Left cardiac atrium (tissue), 4 donors: ENCODE measurements around the gene PRICKLE3. TPM values are rescaled to one million over a fixed set of nuclear protein-coding genes. Genes with fewer than 3 reads are reported as not detected.
"Not testable (repeated sequence)": the region's sequence is repeated elsewhere in the genome, so short reads cannot be mapped to it uniquely, and the experiment has no call there.

Source experiments
- ATAC-seq, 2 donors: fragments of 200-7000 bp; cut with Tn5 transposase; one replicate each; pipeline ENCODE4 v1.9.1; 2020; ENCODE audit warnings: mild to moderate bottlenecking in 2 of 2, moderate library complexity in 2 of 2
- DNase-seq: peaks from one replicate; pipeline ENCODE4 v3.0.0-alpha.2; 2020
- intact Hi-C, 2 donors: fragments of 100-400 bp; cut with DNase I; formaldehyde crosslinking; loops; one replicate each; pipeline versions ENCODE4 v1.14.1 to v1.15.1; 2022 to 2023
- total RNA-seq, 2 donors: library from RNA; stranded (reverse); fragmentation: NEBNext Ultra II Directional; extraction: Animal tissue kit (Norgen Biotek cat#: 25700); gene quantifications; one replicate each; pipeline ENCODE4 v1.2.1, GENCODE V29; 2021
- donor health status: DM: no; HTN: yes; CAD: no.
- donor health status: DM: no; HTN: yes; CAD: no; lungs with severe emphysema.
- donor health status: DM: yes; HTN: yes; CAD: no.
- donor health status: Dilated cardiomyopathy.

PRICKLE3 gene
- total RNA-seq, 2 donors from 2014 or later: 9.9 to 14.8 TPM

- intact Hi-C loops: no loop called here
- ATAC-seq: no peak
- DNase-seq: no peak
Observed at GRCh38 chrX:49139713-49140112, 46.5 kb downstream of the PRICKLE3 start.

DNA sequence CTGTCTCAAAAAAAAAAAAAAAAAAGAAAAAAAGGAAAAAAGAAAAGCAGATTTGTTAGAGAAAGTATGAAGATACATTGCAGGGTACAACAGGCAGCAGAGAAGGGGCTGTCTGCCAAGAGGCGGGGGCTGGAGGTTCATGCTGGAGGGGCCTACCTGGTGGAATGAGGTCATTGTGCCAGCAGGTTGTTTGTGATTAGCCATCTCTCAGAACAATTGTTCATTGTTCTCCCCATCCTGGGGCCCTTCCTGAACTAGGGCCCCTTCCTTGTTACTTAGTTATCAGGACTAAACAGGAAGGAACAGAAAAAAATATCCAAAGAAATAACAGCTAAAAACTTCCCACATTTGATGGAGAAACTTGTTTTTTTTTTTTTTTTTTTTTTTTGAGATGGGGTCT lies 48.7 kb downstream of the PRICKLE3 start:
- no peak for DNase-seq
- ATAC-seq: no peak
- intact Hi-C loops: no loop called here

DNA sequence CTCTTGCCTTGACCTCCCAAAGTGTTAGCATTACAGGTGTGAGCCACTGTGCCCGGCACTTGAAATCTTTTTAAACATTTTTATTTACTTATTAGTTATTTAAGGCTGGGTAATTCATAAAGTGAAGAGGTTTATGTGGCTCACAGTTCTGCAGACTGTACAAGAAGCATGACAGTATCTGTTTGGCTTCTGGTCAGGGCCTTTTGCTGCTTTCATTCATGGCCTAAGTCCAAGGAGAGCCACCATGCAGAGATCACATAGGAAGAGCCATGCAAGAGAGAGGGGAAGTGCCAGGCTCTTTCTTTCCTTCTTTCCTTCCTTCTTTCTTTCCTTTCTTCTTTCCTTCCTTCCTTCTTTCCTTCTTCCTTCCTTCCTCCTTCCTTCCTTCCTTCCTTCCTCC lies 52.4 kb downstream of the PRICKLE3 start:
- DNase-seq: no peak
- ATAC-seq: no peak
- intact Hi-C loops: no loop called here

DNA sequence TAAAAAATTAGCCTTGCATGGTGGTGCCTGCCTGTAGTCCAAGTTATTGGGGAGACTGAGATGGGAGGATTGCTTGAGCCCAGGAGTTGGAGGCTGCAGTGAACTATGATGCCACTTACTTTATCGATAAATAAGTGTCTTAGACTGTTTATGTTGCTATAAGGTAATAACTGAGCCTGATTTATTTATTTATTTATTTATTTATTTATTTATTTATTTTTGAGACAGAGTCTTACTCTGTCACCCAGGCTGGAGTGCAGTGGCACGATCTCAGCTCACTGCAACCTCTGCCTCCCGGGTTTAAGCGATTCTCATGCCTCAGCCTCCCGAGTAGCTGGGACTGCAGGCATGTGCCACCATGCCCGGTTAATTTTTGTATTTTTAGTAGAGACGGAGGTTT lies 53.9 kb downstream of the PRICKLE3 start:
- intact Hi-C loops, DNase-seq, ATAC-seq: not testable (repeated sequence)

- intact Hi-C loops: no loop called here
- DNase-seq: no peak
- no peak for ATAC-seq
Observed at GRCh38 chrX:49129427-49129826, 56.7 kb downstream of the PRICKLE3 start.

DNA sequence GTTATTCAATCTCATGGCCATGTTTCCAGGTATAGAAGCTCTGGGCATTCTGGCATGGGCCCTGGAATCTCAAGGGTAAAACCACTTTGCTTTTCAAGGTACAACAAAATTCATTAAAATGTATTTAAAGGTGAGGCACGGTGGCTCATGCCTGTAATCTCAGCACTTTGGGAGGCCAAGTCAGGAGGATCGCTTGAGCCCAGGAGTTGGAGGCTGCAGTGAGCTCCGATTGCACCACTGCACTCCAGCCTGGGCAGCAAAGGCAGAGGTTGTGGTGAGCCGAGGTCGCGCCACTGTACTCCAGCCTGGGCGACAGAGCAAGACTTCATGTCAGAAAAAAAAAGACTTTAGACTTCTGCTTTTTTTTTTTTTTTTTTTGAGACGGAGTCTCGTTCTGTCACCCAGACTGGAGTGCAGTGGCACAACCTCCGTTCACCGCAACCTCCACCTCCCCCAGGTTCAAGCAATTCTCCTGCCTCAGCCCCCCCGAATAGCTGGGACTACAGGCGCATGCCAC lies 58.4 kb downstream of the PRICKLE3 start:
- intact Hi-C loops, ATAC-seq, DNase-seq: not testable (repeated sequence)

Other genes starting within 250 kb of the PRICKLE3 start
- 10 to 100 TPM; 19.0 to 27.0 TPM for gene OTUD5, start 228.8 kb downstream of the PRICKLE3 start, total RNA-seq
- gene KCND1, start 214.5 kb downstream of the PRICKLE3 start, total RNA-seq: 1 to 10 TPM in 1 of 2 donors, under 1 TPM in 1; 0.99 to 1.4 TPM
- 10 to 100 TPM; 23.7 to 25.4 TPM for gene GRIPAP1, start 184.1 kb downstream of the PRICKLE3 start, total RNA-seq
- gene TFE3, start 143.0 kb downstream of the PRICKLE3 start, total RNA-seq: 10 to 100 TPM; 34.5 to 36.2 TPM
- gene CCDC120, start 127.4 kb downstream of the PRICKLE3 start, total RNA-seq: 1 to 10 TPM; 2.4 to 2.7 TPM
- gene PRAF2, start 112.4 kb downstream of the PRICKLE3 start, total RNA-seq: 10 to 100 TPM; 15.6 to 20.1 TPM
- gene WDR45, start 106.5 kb downstream of the PRICKLE3 start, total RNA-seq: 10 to 100 TPM; 52.3 to 61.1 TPM
- gene GPKOW, start 62.6 kb downstream of the PRICKLE3 start, total RNA-seq: 10 to 100 TPM; 17.1 to 19.4 TPM
- 1 to 10 TPM; 7.7 to 7.9 TPM for gene MAGIX, start 23.6 kb downstream of the PRICKLE3 start, total RNA-seq
- 100 to 1,000 TPM in 1 of 2 donors, 10 to 100 TPM in 1; 97.5 to 114 TPM for gene PLP2, start 14.5 kb downstream of the PRICKLE3 start, total RNA-seq
- 1 to 10 TPM; 1.8 to 2.8 TPM for gene SYP, start 13.8 kb upstream of the PRICKLE3 start, total RNA-seq
- under 1 TPM; 0.03 to 0.21 TPM for gene CACNA1F, start 47.0 kb upstream of the PRICKLE3 start, total RNA-seq
- 10 to 100 TPM in 1 of 2 donors, 1 to 10 TPM in 1; 8.8 to 10.7 TPM for gene CCDC22, start 49.1 kb upstream of the PRICKLE3 start, total RNA-seq
- not detected for gene FOXP3, start 78.3 kb upstream of the PRICKLE3 start, total RNA-seq
- 10 to 100 TPM; 17.5 to 22.5 TPM for gene PPP1R3F, start 83.4 kb upstream of the PRICKLE3 start, total RNA-seq
- not detected for gene GAGE10, start 117.3 kb upstream of the PRICKLE3 start, total RNA-seq
- gene GAGE12J, start 135.7 kb upstream of the PRICKLE3 start, total RNA-seq: not detected
- not detected for gene GAGE13, start 145.2 kb upstream of the PRICKLE3 start, total RNA-seq